Parathyroid adenoma (tissue), 2 donors: Measurements from ENCODE around the gene NOL4L.
"Not testable (repeated sequence)": the region's sequence is repeated elsewhere in the genome, so short reads cannot be mapped to it uniquely, and the experiment has no call there.

Source experiments
- H2AFZ ChIP-seq: fragments of 300-600 bp; sonication (generic); one replicate; pipeline ENCODE4 v1.7.0; 2017; ENCODE audit warnings: antibody characterized with exemption, mild to moderate bottlenecking
- H3K27ac ChIP-seq: fragments of 300-600 bp; sonication (generic); one replicate; pipeline ENCODE4 v1.7.0; 2017
- H3K27me3 ChIP-seq: fragments of 300-600 bp; sonication (generic); one replicate; pipeline ENCODE4 v1.7.0; 2017; ENCODE audit warnings: low read length; ENCODE audit not compliant: control insufficient read depth, insufficient read depth
- H3K36me3 ChIP-seq: fragments of 300-600 bp; sonication (generic); one replicate; pipeline ENCODE4 v1.7.0; 2017; ENCODE audit warnings: low read length; ENCODE audit not compliant: control insufficient read depth, insufficient read depth
- H3K4me1 ChIP-seq: fragments of 300-600 bp; sonication (generic); one replicate; pipeline ENCODE4 v1.7.0; 2017; ENCODE audit warnings: control low read depth
- H3K4me2 ChIP-seq: fragments of 300-600 bp; sonication (generic); one replicate; pipeline ENCODE4 v1.7.0; 2017; ENCODE audit warnings: low read length
- H3K4me3 ChIP-seq: fragments of 300-600 bp; sonication (generic); one replicate; pipeline ENCODE4 v1.7.0; 2017; ENCODE audit warnings: low read depth, low read length
- H3K79me2 ChIP-seq: fragments of 300-600 bp; sonication (generic); one replicate; pipeline ENCODE4 v1.7.0; 2017; ENCODE audit warnings: control low read depth
- H3K9ac ChIP-seq: fragments of 300-600 bp; sonication (generic); one replicate; pipeline ENCODE4 v1.7.0; 2017; ENCODE audit warnings: mild to moderate bottlenecking
- H3K9me3 ChIP-seq: fragments of 300-600 bp; sonication (generic); one replicate; pipeline ENCODE4 v1.7.0; 2017; ENCODE audit warnings: low read length; ENCODE audit not compliant: control insufficient read depth
- CTCF ChIP-seq: fragments of 300-600 bp; sonication (generic); IDR thresholded peaks from one replicate; pipeline ENCODE4 v1.7.0; 2017; ENCODE audit warnings: antibody characterized with exemption, mild to moderate bottlenecking
- donor health status: primary hyperparathyroidism.

Gene NOL4L

GRCh38 chr20:32580970-32581838, 3.9 kb downstream of the NOL4L start:
- Histone ChIP-seq H3K79me2 (no peaks in the 10 kb centered on the region), H3K27me3 (no peaks in the 10 kb centered on the region), H3K9ac (no peak overlapping the region), H3K4me2 (no peak overlapping the region), H3K4me1 (peaks cover 18% of the 10 kb centered on the region), H3K4me3 (no peak overlapping the region), H2AFZ (peak overlapping the region; percentile 68), H3K36me3 (no peaks in the 10 kb centered on the region), H3K9me3 (no peaks in the 10 kb centered on the region), H3K27ac (peak overlapping the region; percentile 74)
- TF ChIP-seq CTCF, result no peak

GRCh38 chr20:32580219-32580969, 4.7 kb downstream of the NOL4L start:
- no peak overlapping the region for H3K4me3 ChIP-seq
- no peaks in the 10 kb centered on the region for H3K9me3 ChIP-seq
- no peaks in the 10 kb centered on the region for H3K27me3 ChIP-seq
- peak overlapping the region; percentile 68 for H2AFZ ChIP-seq
- peaks cover 15% of the 10 kb centered on the region for H3K4me1 ChIP-seq
- H3K4me2 ChIP-seq, result no peak overlapping the region
- peaks cover 2% of the 10 kb centered on the region for H3K79me2 ChIP-seq
- no peaks in the 10 kb centered on the region for H3K36me3 ChIP-seq
- peak overlapping the region; percentile 74 for H3K27ac ChIP-seq
- H3K9ac ChIP-seq, result no peak overlapping the region
- no peak for TF ChIP-seq CTCF

- Histone ChIP-seq H3K27me3 (no peaks in the 10 kb centered on the region), H3K4me1 (peaks cover 15% of the 10 kb centered on the region)
These were observed 6.2 kb downstream of the NOL4L start for GRCh38 chr20:32578840-32579390.

GRCh38 chr20:32578062-32578461, 7.1 kb downstream of the NOL4L start:
- H3K4me3 ChIP-seq, H3K27ac ChIP-seq, H3K9ac ChIP-seq, H3K4me2 ChIP-seq, H3K79me2 ChIP-seq, H3K36me3 ChIP-seq, H2AFZ ChIP-seq, H3K27me3 ChIP-seq, H3K9me3 ChIP-seq: not testable (repeated sequence)
- H3K4me1 ChIP-seq, result peaks cover 15% of the 10 kb centered on the region

More at GRCh38 chr20:32578840-32579390, 6.2 kb downstream of the NOL4L start:
- no peaks in the 10 kb centered on the region for H3K9me3 ChIP-seq
- no peak overlapping the region for H2AFZ ChIP-seq
- TF ChIP-seq CTCF, result no peak
- no peak overlapping the region for H3K27ac ChIP-seq
- H3K9ac ChIP-seq, result no peak overlapping the region
- no peak overlapping the region for H3K4me3 ChIP-seq
- peaks cover 2% of the 10 kb centered on the region for H3K79me2 ChIP-seq
- H3K36me3 ChIP-seq, result no peaks in the 10 kb centered on the region
- H3K4me2 ChIP-seq, result no peak overlapping the region

GRCh38 chr20:32577657-32578056, 7.5 kb downstream of the NOL4L start:
- no peak overlapping the region for H3K4me2 ChIP-seq
- H3K27ac ChIP-seq, result no peak overlapping the region
- no peak for TF ChIP-seq CTCF
- no peaks in the 10 kb centered on the region for H3K9me3 ChIP-seq
- no peak overlapping the region for H3K4me3 ChIP-seq
- H3K36me3 ChIP-seq, result no peaks in the 10 kb centered on the region
- H2AFZ ChIP-seq, result no peak overlapping the region
- no peaks in the 10 kb centered on the region for H3K27me3 ChIP-seq
- H3K9ac ChIP-seq, result no peak overlapping the region
- peaks cover 6% of the 10 kb centered on the region for H3K79me2 ChIP-seq
- H3K4me1 ChIP-seq, result peaks cover 14% of the 10 kb centered on the region
